Progenitor cell of endocrine pancreas (in vitro differentiated cells): ENCODE data around the gene MAN1C1. TPM values are rescaled to one million over a fixed set of nuclear protein-coding genes. Genes with fewer than 3 reads are reported as not detected.

ENCODE experiments used
- DNase-seq: peaks from one replicate; pipeline ENCODE4 v3.0.0; 2021; ENCODE audit warnings: low spot score; ENCODE audit not compliant: unreplicated experiment
- H3K27ac Mint-ChIP-seq: 2 replicates; pipeline ENCODE4 v1.8.0; 2021; ENCODE audit warnings: mild to moderate bottlenecking, moderate library complexity, mixed read lengths
- H3K27me3 Mint-ChIP-seq: 2 replicates; pipeline ENCODE4 v1.8.0; 2021; ENCODE audit warnings: mixed read lengths
- H3K36me3 Mint-ChIP-seq: 2 replicates; pipeline ENCODE4 v1.8.0; 2022; ENCODE audit warnings: mixed read lengths; ENCODE audit not compliant: insufficient read depth
- H3K4me1 Mint-ChIP-seq: 2 replicates; pipeline ENCODE4 v1.8.0; 2021; ENCODE audit warnings: low read depth, mixed read lengths
- H3K4me3 Mint-ChIP-seq: 2 replicates; pipeline ENCODE4 v1.8.0; 2021; ENCODE audit warnings: low read depth, mild to moderate bottlenecking, moderate library complexity, mixed read lengths
- H3K9me3 Mint-ChIP-seq: 2 replicates; pipeline ENCODE4 v1.8.0; 2021; ENCODE audit warnings: low read depth, mixed read lengths
- CTCF ChIP-seq: fragments of 200-600 bp; sonication (generic); IDR thresholded peaks from one replicate; pipeline ENCODE4 v1.5.0; 2021; ENCODE audit warnings: antibody characterized with exemption, mild to moderate bottlenecking; ENCODE audit not compliant: unreplicated experiment
- total RNA-seq: library from RNA; stranded (reverse); gene quantifications from 2 replicates; pipeline ENCODE4 v1.2.1, GENCODE V29; 2021

MAN1C1 gene
- total RNA-seq, 1 donor from 2014 or later: 5.1 TPM

- H3K27ac Mint-ChIP-seq: no peak overlapping the region
- TF ChIP-seq CTCF: no peak
- no peaks in the 10 kb centered on the region for H3K27me3 Mint-ChIP-seq
- no peaks in the 10 kb centered on the region for H3K4me1 Mint-ChIP-seq
- peaks cover 5% of the 10 kb centered on the region for H3K36me3 Mint-ChIP-seq
- no peaks in the 10 kb centered on the region for H3K9me3 Mint-ChIP-seq
- no peak for DNase-seq
- no peak overlapping the region for H3K4me3 Mint-ChIP-seq
These were observed 194.9 kb downstream of the MAN1C1 start for GRCh38 chr1:25811384-25812082.

- DNase-seq: no peak
- H3K4me1 Mint-ChIP-seq: peaks cover 3% of the 10 kb centered on the region
- no peak overlapping the region for H3K4me3 Mint-ChIP-seq
- H3K36me3 Mint-ChIP-seq: peaks cover 5% of the 10 kb centered on the region
- no peaks in the 10 kb centered on the region for H3K27me3 Mint-ChIP-seq
- H3K9me3 Mint-ChIP-seq: no peaks in the 10 kb centered on the region
- TF ChIP-seq CTCF: no peak
- H3K27ac Mint-ChIP-seq: no peak overlapping the region
These were observed 196.6 kb downstream of the MAN1C1 start for GRCh38 chr1:25813071-25813733.

GRCh38 chr1:25813734-25814471 is 197.3 kb downstream of the MAN1C1 start:
- no peak for TF ChIP-seq CTCF
- Mint-ChIP-seq H3K4me3 (no peak overlapping the region), H3K4me1 (peaks cover 10% of the 10 kb centered on the region), H3K9me3 (no peaks in the 10 kb centered on the region), H3K36me3 (peaks cover 5% of the 10 kb centered on the region), H3K27me3 (no peaks in the 10 kb centered on the region), H3K27ac (no peak overlapping the region)
- no peak for DNase-seq

GRCh38 chr1:25814549-25815087 is 198.0 kb downstream of the MAN1C1 start:
- no peak for TF ChIP-seq CTCF
- H3K36me3 Mint-ChIP-seq: peaks cover 5% of the 10 kb centered on the region
- H3K4me3 Mint-ChIP-seq: no peak overlapping the region
- H3K27me3 Mint-ChIP-seq: no peaks in the 10 kb centered on the region
- no peak for DNase-seq
- H3K4me1 Mint-ChIP-seq: peaks cover 16% of the 10 kb centered on the region
- no peak overlapping the region for H3K27ac Mint-ChIP-seq
- no peaks in the 10 kb centered on the region for H3K9me3 Mint-ChIP-seq
